ENCODE data around the gene KEL. TPM values are rescaled to one million over a fixed set of nuclear protein-coding genes. Genes with fewer than 3 reads are reported as not detected.

KEL gene
- total RNA-seq, 6 donors from 2014 or later: 0.11 to 13.0 (median 3.1) TPM; not detected in 1

GRCh38 chr7:142919656-142920055 lies 42.5 kb downstream of the KEL start:
- DNase-seq (no peak), ATAC-seq (ENCODE audit: low FRiP score in 2 of 2) (no peak)
- no peak overlapping the region for H3K4me3 ChIP-seq
- 92 to 97% methylated on average over 3 of the region's 3 CpGs for WGBS, 2 donors
- no peaks in the 10 kb centered on the region for H3K9me3 ChIP-seq
- TF ChIP-seq CTCF (IDR thresholded peaks at IDR 0.05): no peak
- no peak for TF ChIP-seq POLR2AphosphoS5 (IDR thresholded peaks at IDR 0.05)
- no peak for TF ChIP-seq EP300 (IDR thresholded peaks at IDR 0.05)
- TF ChIP-seq POLR2A (IDR thresholded peaks at IDR 0.05): no peak
- no peaks in the 10 kb centered on the region for H3K36me3 ChIP-seq
- no peak overlapping the region for H3K27ac ChIP-seq
- H3K4me1 ChIP-seq: no peaks in the 10 kb centered on the region
- no peaks in the 10 kb centered on the region for H3K27me3 ChIP-seq

- H3K27me3 ChIP-seq: no peaks in the 10 kb centered on the region
- WGBS, 2 donors: 79 to 89% methylated on average over 1 to 2 of the region's 2 CpGs
- no peaks in the 10 kb centered on the region for H3K4me1 ChIP-seq
These were observed 43.3 kb downstream of the KEL start for GRCh38 chr7:142918901-142919300.

GRCh38 chr7:142917447-142917846 lies 44.7 kb downstream of the KEL start:
- 78 to 81% methylated on average over 3 of the region's 3 CpGs for WGBS, 2 donors
- H3K4me3 ChIP-seq: no peak overlapping the region
- no peaks in the 10 kb centered on the region for H3K4me1 ChIP-seq
- no peak overlapping the region for H3K27ac ChIP-seq
- no peaks in the 10 kb centered on the region for H3K9me3 ChIP-seq
- H3K36me3 ChIP-seq: no peaks in the 10 kb centered on the region
- no peaks in the 10 kb centered on the region for H3K27me3 ChIP-seq
- DNase-seq (no peak), ATAC-seq (ENCODE audit: low FRiP score in 2 of 2) (no peak)
- no peak for TF ChIP-seq CTCF (IDR thresholded peaks at IDR 0.05)
- TF ChIP-seq POLR2A (IDR thresholded peaks at IDR 0.05): no peak
- TF ChIP-seq EP300 (IDR thresholded peaks at IDR 0.05): no peak
- TF ChIP-seq POLR2AphosphoS5 (IDR thresholded peaks at IDR 0.05): no peak

More at GRCh38 chr7:142918901-142919300, 43.3 kb downstream of the KEL start:
- H3K9me3 ChIP-seq: no peaks in the 10 kb centered on the region
- no peak for DNase-seq
- no peak overlapping the region for H3K27ac ChIP-seq
- no peak for ATAC-seq (ENCODE audit: low FRiP score in 2 of 2)
- H3K4me3 ChIP-seq: no peak overlapping the region
- no peaks in the 10 kb centered on the region for H3K36me3 ChIP-seq
- no peak for TF ChIP-seq CTCF (IDR thresholded peaks at IDR 0.05)

GRCh38 chr7:142916508-142916907 lies 45.7 kb downstream of the KEL start:
- H3K4me3 ChIP-seq: no peak overlapping the region
- no peaks in the 10 kb centered on the region for H3K27me3 ChIP-seq
- 69 to 70% methylated on average over 2 of the region's 2 CpGs for WGBS, 2 donors
- H3K9me3 ChIP-seq: no peaks in the 10 kb centered on the region
- no peak overlapping the region for H3K27ac ChIP-seq
- TF ChIP-seq CTCF (IDR thresholded peaks at IDR 0.05): no peak
- TF ChIP-seq POLR2A (IDR thresholded peaks at IDR 0.05): no peak
- TF ChIP-seq POLR2AphosphoS5 (IDR thresholded peaks at IDR 0.05): no peak
- TF ChIP-seq EP300 (IDR thresholded peaks at IDR 0.05): no peak
- ATAC-seq (ENCODE audit: low FRiP score in 2 of 2) (no peak), DNase-seq (no peak)
- H3K4me1 ChIP-seq: no peaks in the 10 kb centered on the region
- no peaks in the 10 kb centered on the region for H3K36me3 ChIP-seq

GRCh38 chr7:142915315-142915714 lies 46.8 kb downstream of the KEL start:
- TF ChIP-seq CTCF (IDR thresholded peaks at IDR 0.05) (no peak), POLR2A (IDR thresholded peaks at IDR 0.05) (no peak), POLR2AphosphoS5 (IDR thresholded peaks at IDR 0.05) (no peak), EP300 (IDR thresholded peaks at IDR 0.05) (no peak)
- no peaks in the 10 kb centered on the region for H3K36me3 ChIP-seq
- H3K4me3 ChIP-seq: no peak overlapping the region
- 86 to 88% methylated on average over 8 of the region's 8 CpGs for WGBS, 2 donors
- ATAC-seq (ENCODE audit: low FRiP score in 2 of 2) (no peak), DNase-seq (no peak)
- H3K4me1 ChIP-seq: peaks cover 0 to 3% (median 0%) of the 10 kb centered on the region in 4 donors
- no peaks in the 10 kb centered on the region for H3K9me3 ChIP-seq
- no peak overlapping the region for H3K27ac ChIP-seq
- H3K27me3 ChIP-seq: no peaks in the 10 kb centered on the region

Measured in upper lobe of left lung (tissue), 6 donors.